K562 (cell line): ENCODE results near the gene CSAD. TPM values are rescaled to one million over a fixed set of nuclear protein-coding genes. Genes with fewer than 3 reads are reported as not detected.
A peak's percentile ranks its signal among the peaks of the same experiment; 100 is the strongest.

Experiments used
- CEBPG ChIP-seq, 3 experiments: fragments of 200-800 bp in 1 of 3; sonication (Bioruptor generic) in 1 of 3; sonication (generic) in 1 of 3; formaldehyde crosslinking in 1 of 3; IDR thresholded peaks in 2 of 3; conservative IDR thresholded peaks in 1 of 3; 2 replicates each; pipeline versions ENCODE4 v1.6.1 to v1.8.0; 2016 to 2022; ENCODE audit warnings: missing compliant biosample characterization in 2 of 3, missing genetic modification characterization in 2 of 3, mild to moderate bottlenecking in 1 of 3, missing genetic modification reagents in 1 of 3
- CTCF ChIP-seq, 3 experiments: IDR thresholded peaks in 2 of 3; conservative IDR thresholded peaks in 1 of 3; 2 replicates each; pipeline ENCODE4 v1.5.1; 2011 to 2012; ENCODE audit warnings: low read length in 3 of 3, mild to moderate bottlenecking in 3 of 3, control low read depth in 2 of 3, improper control_type of control experiment in 1 of 3, inconsistent platforms in 1 of 3, low read depth in 1 of 3, mixed read lengths in 1 of 3, moderate library complexity in 1 of 3; ENCODE audit not compliant: insufficient read depth in 2 of 3
- GMEB1 ChIP-seq: fragments of 250-450 bp; sonication (Bioruptor Pico); IDR thresholded peaks from 2 replicates; pipeline ENCODE4 v1.4.0; 2020; ENCODE audit warnings: mild to moderate bottlenecking
- HLTF ChIP-seq: fragments of 450-650 bp; IDR thresholded peaks from 2 replicates; pipeline ENCODE4 v1.6.1; 2016
- NR1H2 ChIP-seq: sonication (generic); formaldehyde crosslinking; IDR thresholded peaks from 2 replicates; pipeline ENCODE4 v1.4.0; 2020; ENCODE audit warnings: mild to moderate bottlenecking, missing genetic modification reagents
- STAT5A ChIP-seq: IDR thresholded peaks from 2 replicates; pipeline ENCODE4 v1.6.1; 2012; ENCODE audit warnings: low read length, inconsistent platforms, borderline replicate concordance
- TCF7L2 ChIP-seq: fragments of 150-350 bp; IDR thresholded peaks from 2 replicates; pipeline ENCODE4 v1.6.1; 2016; ENCODE audit warnings: low read depth, mild to moderate bottlenecking, low read length, moderate library complexity
- TOE1 ChIP-seq, 2 experiments: fragments of 450-650 bp in 1 of 2; sonication (generic) in 1 of 2; formaldehyde crosslinking in 1 of 2; IDR thresholded peaks; 2 replicates each; pipeline versions ENCODE4 v1.7.1 to v1.8.0; 2016 to 2022; ENCODE audit warnings: borderline replicate concordance in 2 of 2, mild to moderate bottlenecking in 2 of 2, antibody characterized with exemption in 1 of 2, inconsistent platforms in 1 of 2, low read depth in 1 of 2, missing genetic modification reagents in 1 of 2, moderate library complexity in 1 of 2
- WHSC1 ChIP-seq: IDR thresholded peaks from one replicate; pipeline ENCODE4 v1.6.1; 2012; ENCODE audit warnings: low read length, control low read depth, inconsistent platforms
- ZBTB12 ChIP-seq: fragments of 250-450 bp; sonication (Bioruptor Pico); IDR thresholded peaks from 2 replicates; pipeline ENCODE4 v1.4.0; 2020
- ZBTB17 ChIP-seq: fragments of 450-650 bp; formaldehyde crosslinking; IDR thresholded peaks from 2 replicates; pipeline ENCODE4 v1.4.0; 2020; ENCODE audit warnings: mild to moderate bottlenecking
- ZNF212 ChIP-seq: fragments of 450-650 bp; formaldehyde crosslinking; IDR thresholded peaks from 2 replicates; pipeline ENCODE4 v1.4.0; 2020; ENCODE audit warnings: mild to moderate bottlenecking
- ZNF23 ChIP-seq: fragments of 250-450 bp; sonication (Bioruptor Pico); IDR thresholded peaks from 2 replicates; pipeline ENCODE4 v1.4.0; 2020; ENCODE audit warnings: mild to moderate bottlenecking
- ZNF263 ChIP-seq: sonication (generic); formaldehyde crosslinking; IDR thresholded peaks from 2 replicates; pipeline ENCODE4 v1.8.0; 2022; ENCODE audit warnings: mild to moderate bottlenecking, missing genetic modification reagents, borderline replicate concordance
- ZNF408 ChIP-seq: fragments of 250-450 bp; sonication (Bioruptor Pico); IDR thresholded peaks from 2 replicates; pipeline ENCODE4 v1.4.0; 2020; ENCODE audit warnings: low read depth, mild to moderate bottlenecking, moderate library complexity
- polyA plus RNA-seq, 8 experiments: library from polyadenylated mRNA; depleted of rRNA in 4 of 8; stranded (reverse) in 5 of 8; unstranded in 3 of 8; fragments of >200 nt; fragmentation: Nextera tagmentation in 2 of 8; fragmentation: Illumina TruSeq in 1 of 8; extraction: Ambion mirVana in 2 of 8; extraction: Trizol in 1 of 8; gene quantifications; 2 replicates each; pipeline versions ENCODE4 v1.2.1 to v1.2.3, GENCODE V29; 2011 to 2014; ENCODE audit warnings: inconsistent platforms in 1 of 8, missing spikeins in 1 of 8
- total RNA-seq, 7 experiments: library from RNA; depleted of rRNA in 6 of 7; stranded (reverse); fragments of >200 nt in 6 of 7; fragmentation: Illumina TruSeq in 2 of 7; extraction: Trizol in 2 of 7; gene quantifications; 2 replicates each; pipeline versions ENCODE4 v1.2.1 to v1.2.3, GENCODE V29; 2011 to 2021; ENCODE audit warnings: low replicate concordance in 1 of 7

The CSAD gene
- total and polyA plus RNA-seq, 9 of the 15 experiments (the other 6 are each of a cell fraction or from before 2014, with no cell fraction given), result 1.8 to 19.6 (median 8.1) TPM

GRCh38 chr12:53211476-53212381, 31.0 kb upstream of the CSAD start (continued):
- TF ChIP-seq TOE1 (IDR thresholded peaks at IDR 0.05; ENCODE audit: borderline replicate concordance) (0 out of 2 replicates have a peak, but pooled peaks have one; percentile 28), TOE1 (CRISPR knock-in tag; IDR thresholded peaks at IDR 0.05; ENCODE audit: borderline replicate concordance, low read depth) (no peak), GMEB1 (CRISPR knock-in tag) (no peak), ZBTB12 (CRISPR knock-in tag) (no peak), NR1H2 (CRISPR knock-in tag) (no peak), STAT5A (no peak), CEBPG (CRISPR knock-in tag; IDR thresholded peaks at IDR 0.05) (no peak), CEBPG (tag; conservative IDR thresholded peaks at IDR 0.05 in 1 of 2, IDR thresholded peaks at IDR 0.05 in 1 of 2) (no peak), WHSC1 (no peak), CTCF (IDR thresholded peaks at IDR 0.05 in 2 of 3, conservative IDR thresholded peaks at IDR 0.05 in 1 of 3; ENCODE audit: insufficient read depth in 2 of 3, low read depth in 1 of 3, low read length in 3 of 3) (peak; percentile 59 to 79 (median 64)), TCF7L2 (no peak), ZNF263 (CRISPR knock-in tag) (0 out of 2 replicates have a peak, but pooled peaks have one; percentile 18), ZNF212 (CRISPR knock-in tag) (no peak), ZNF23 (no peak), ZNF408 (no peak), ZBTB17 (CRISPR knock-in tag) (no peak), HLTF (no peak)
